HepG2 (cell line): ENCODE results near the gene FAM83G. TPM values are rescaled to one million over a fixed set of nuclear protein-coding genes. Genes with fewer than 3 reads are reported as not detected.

Source experiments
- DBP ChIP-seq: sonication (generic); formaldehyde crosslinking; IDR thresholded peaks from 2 replicates; pipeline ENCODE4 v1.4.0; 2020; ENCODE audit warnings: missing genetic modification reagents; ENCODE audit errors: not compliant biosample characterization
- DRAP1 ChIP-seq: IDR thresholded peaks from 2 replicates; pipeline ENCODE4 v1.6.1; 2016; ENCODE audit warnings: missing genetic modification reagents, missing compliant biosample characterization
- MIER3 ChIP-seq: IDR thresholded peaks from 2 replicates; pipeline ENCODE4 v1.6.1; 2016; ENCODE audit warnings: missing compliant biosample characterization, borderline replicate concordance
- PLSCR1 ChIP-seq: sonication (generic); formaldehyde crosslinking; IDR thresholded peaks from 2 replicates; pipeline ENCODE4 v1.5.0; 2020; ENCODE audit warnings: missing genetic modification reagents, mild to moderate bottlenecking, borderline replicate concordance
- SOX6 ChIP-seq, 2 experiments: fragments of 450-650 bp in 1 of 2; sonication (generic) in 1 of 2; formaldehyde crosslinking in 1 of 2; IDR thresholded peaks; 2 replicates each; pipeline versions ENCODE4 v1.4.0 to v1.6.1; 2017 to 2020; ENCODE audit warnings: antibody characterized with exemption in 1 of 2, mild to moderate bottlenecking in 1 of 2, missing genetic modification reagents in 1 of 2
- TCF12 ChIP-seq, 2 experiments: fragments of 450-650 bp in 1 of 2; sonication (generic) in 1 of 2; formaldehyde crosslinking in 1 of 2; IDR thresholded peaks; 2 replicates each; pipeline versions ENCODE4 v1.6.1 to v1.8.0; 2017 to 2022; ENCODE audit warnings: antibody characterized with exemption in 1 of 2, mild to moderate bottlenecking in 1 of 2, missing genetic modification reagents in 1 of 2, moderate library complexity in 1 of 2
- USF2 ChIP-seq, 2 experiments: sonication (generic) in 1 of 2; formaldehyde crosslinking in 1 of 2; IDR thresholded peaks; 2 replicates each; pipeline versions ENCODE4 v1.5.1 to v1.6.1; 2011 to 2020; ENCODE audit warnings: borderline replicate concordance in 1 of 2, low read depth in 1 of 2, low read length in 1 of 2, mild to moderate bottlenecking in 1 of 2, missing genetic modification reagents in 1 of 2, moderate library complexity in 1 of 2
- ZNF501 ChIP-seq: sonication (generic); formaldehyde crosslinking; IDR thresholded peaks from 2 replicates; pipeline ENCODE4 v1.5.1; 2020; ENCODE audit warnings: mild to moderate bottlenecking, moderate library complexity, missing genetic modification reagents
- ZNF629 ChIP-seq: sonication (generic); formaldehyde crosslinking; conservative IDR thresholded peaks from 2 replicates; pipeline ENCODE4 v1.5.0; 2020; ENCODE audit warnings: missing genetic modification reagents
- polyA plus RNA-seq, 8 experiments: library from polyadenylated mRNA; depleted of rRNA in 3 of 8; stranded (reverse) in 7 of 8; unstranded in 1 of 8; fragments of >200 nt; fragmentation: Illumina TruSeq in 4 of 8; extraction: Trizol in 4 of 8; gene quantifications; 2 replicates each; pipeline versions ENCODE4 v1.2.1 to v1.2.3, GENCODE V29; 2011 to 2016; ENCODE audit warnings: low read depth in 4 of 8, missing spikeins in 1 of 8, mixed read lengths in 1 of 8; ENCODE audit not compliant: insufficient read depth in 1 of 8
- total RNA-seq, 5 experiments: library from RNA; depleted of rRNA; stranded (reverse); fragments of >200 nt; fragmentation: Illumina TruSeq; extraction: Trizol; gene quantifications; 2 replicates each; pipeline ENCODE4 v1.2.3, GENCODE V29; 2016; ENCODE audit warnings: low read depth in 1 of 5

Gene FAM83G
- total and polyA plus RNA-seq, 2 of the 13 experiments (the other 11 are each of a cell fraction or from before 2014, with no cell fraction given), result 13.7 to 18.6 TPM

- TF ChIP-seq PLSCR1 (CRISPR knock-in tag) (no peak), ZNF501 (CRISPR knock-in tag) (no peak), SOX6 (IDR thresholded peaks at IDR 0.05) (no peak), SOX6 (CRISPR knock-in tag; IDR thresholded peaks at IDR 0.05) (no peak), TCF12 (IDR thresholded peaks at IDR 0.05) (no peak), TCF12 (CRISPR knock-in tag; IDR thresholded peaks at IDR 0.05) (no peak), MIER3 (CRISPR knock-in tag) (no peak), USF2 (IDR thresholded peaks at IDR 0.05; ENCODE audit: low read depth, low read length) (no peak), USF2 (CRISPR knock-in tag; IDR thresholded peaks at IDR 0.05; ENCODE audit: borderline replicate concordance) (no peak), DBP (CRISPR knock-in tag) (no peak), DRAP1 (no peak), ZNF629 (CRISPR knock-in tag) (peak; percentile 76)
Observed at GRCh38 chr17:18953231-18953728, 51.3 kb downstream of the FAM83G start (continued).
